A673 (cell line): ENCODE results near the gene SEC14L6.

Experiments
- EZH2 ChIP-seq: fragments of 200-600 bp; sonication (generic); IDR thresholded peaks from 2 replicates; pipeline ENCODE4 v1.6.1; 2017; ENCODE audit warnings: borderline replicate concordance, low read depth, mild to moderate bottlenecking, mixed read lengths, antibody characterized with exemption, low read length; ENCODE audit not compliant: poor library complexity, severe bottlenecking
- TF ChIP-seq, protein P1 (sequence below): fragments of 300-800, 200-600 bp; sonication (generic); conservative IDR thresholded peaks from 2 replicates; pipeline ENCODE4 v1.5.1; 2017; ENCODE audit warnings: low read depth, mild to moderate bottlenecking, antibody characterized with exemption, low read length, moderate library complexity, mixed read lengths

DNA sequence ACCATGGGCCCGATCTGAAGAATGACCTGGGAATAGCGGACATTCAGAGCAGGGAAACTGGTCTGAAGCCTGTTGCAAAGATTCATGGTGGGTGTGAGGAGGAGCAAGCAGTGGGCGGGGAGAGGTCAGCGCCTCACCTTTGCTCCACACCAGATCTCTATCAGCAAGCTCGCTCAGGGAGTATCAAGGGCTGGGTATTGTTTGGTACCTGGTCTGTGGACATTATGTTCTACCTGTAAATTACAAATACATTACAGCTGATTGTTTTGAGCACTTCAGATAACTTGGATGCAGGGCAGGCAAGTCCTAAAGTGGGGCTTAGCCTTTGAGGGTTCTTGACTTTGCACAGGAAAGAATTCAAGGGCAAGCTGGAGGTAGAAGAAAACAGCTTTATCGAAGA is 30.3 kb downstream of the SEC14L6 start:
- TF ChIP-seq, protein P1, sequence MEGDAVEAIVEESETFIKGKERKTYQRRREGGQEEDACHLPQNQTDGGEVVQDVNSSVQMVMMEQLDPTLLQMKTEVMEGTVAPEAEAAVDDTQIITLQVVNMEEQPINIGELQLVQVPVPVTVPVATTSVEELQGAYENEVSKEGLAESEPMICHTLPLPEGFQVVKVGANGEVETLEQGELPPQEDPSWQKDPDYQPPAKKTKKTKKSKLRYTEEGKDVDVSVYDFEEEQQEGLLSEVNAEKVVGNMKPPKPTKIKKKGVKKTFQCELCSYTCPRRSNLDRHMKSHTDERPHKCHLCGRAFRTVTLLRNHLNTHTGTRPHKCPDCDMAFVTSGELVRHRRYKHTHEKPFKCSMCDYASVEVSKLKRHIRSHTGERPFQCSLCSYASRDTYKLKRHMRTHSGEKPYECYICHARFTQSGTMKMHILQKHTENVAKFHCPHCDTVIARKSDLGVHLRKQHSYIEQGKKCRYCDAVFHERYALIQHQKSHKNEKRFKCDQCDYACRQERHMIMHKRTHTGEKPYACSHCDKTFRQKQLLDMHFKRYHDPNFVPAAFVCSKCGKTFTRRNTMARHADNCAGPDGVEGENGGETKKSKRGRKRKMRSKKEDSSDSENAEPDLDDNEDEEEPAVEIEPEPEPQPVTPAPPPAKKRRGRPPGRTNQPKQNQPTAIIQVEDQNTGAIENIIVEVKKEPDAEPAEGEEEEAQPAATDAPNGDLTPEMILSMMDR: no peak
- no peak for TF ChIP-seq EZH2
